Measurements from ENCODE around the gene ATAT1. TPM values are rescaled to one million over a fixed set of nuclear protein-coding genes. Genes with fewer than 3 reads are reported as not detected.
A peak's percentile ranks its signal among the peaks of the same experiment; 100 is the strongest.

Gene ATAT1
- polyA plus RNA-seq, 1 donor from 2014 or later, result 70.4 TPM

GRCh38 chr6:30612213-30612612 lies 14.5 kb upstream of the ATAT1 start:
- Histone ChIP-seq H3K36me3 (ENCODE audit: insufficient read depth, low read length) (peaks cover 9% of the 10 kb centered on the region), H3K27me3 (ENCODE audit: insufficient read depth, low read depth, low read length) (no peaks in the 10 kb centered on the region), H4K20me1 (ENCODE audit: insufficient read depth) (no peaks in the 10 kb centered on the region), H2AFZ (ENCODE audit: low read depth, low read length) (no peak overlapping the region), H3K9me2 (ENCODE audit: insufficient read depth, low read length) (no peaks in the 10 kb centered on the region), H3K9ac (ENCODE audit: low read length) (peak overlapping the region; percentile 17), H3K4me2 (ENCODE audit: low read length) (peak overlapping the region; percentile 37), H3K79me2 (replicated peaks; ENCODE audit: insufficient read depth, low read length) (peaks cover 50% of the 10 kb centered on the region), H3K4me3 (ENCODE audit: low read length) (peak overlapping the region; percentile 83), H3F3A (ENCODE audit: insufficient read depth, low read length, poor library complexity, severe bottlenecking) (peaks cover 8% of the 10 kb centered on the region), H3K27ac (ENCODE audit: low read length) (peak overlapping the region; percentile 100), H3K9me3 (ENCODE audit: low read length) (no peaks in the 10 kb centered on the region)
- TF ChIP-seq CTCF (IDR thresholded peaks at IDR 0.05; ENCODE audit: poor library complexity, severe bottlenecking) (peak; percentile 49), SMC3 (conservative IDR thresholded peaks at IDR 0.05; ENCODE audit: poor library complexity) (no peak)

- Histone ChIP-seq H3K9ac (ENCODE audit: low read length) (no peak overlapping the region), H3K36me3 (ENCODE audit: insufficient read depth, low read length) (peaks cover 9% of the 10 kb centered on the region), H3K4me3 (ENCODE audit: low read length) (peak overlapping the region; percentile 83), H4K20me1 (ENCODE audit: insufficient read depth) (no peaks in the 10 kb centered on the region), H3K79me2 (replicated peaks; ENCODE audit: insufficient read depth, low read length) (peaks cover 50% of the 10 kb centered on the region), H3K27me3 (ENCODE audit: insufficient read depth, low read depth, low read length) (no peaks in the 10 kb centered on the region), H3K4me2 (ENCODE audit: low read length) (no peak overlapping the region), H3K9me2 (ENCODE audit: insufficient read depth, low read length) (no peaks in the 10 kb centered on the region), H2AFZ (ENCODE audit: low read depth, low read length) (no peak overlapping the region), H3K27ac (ENCODE audit: low read length) (peak overlapping the region; percentile 100), H3F3A (ENCODE audit: insufficient read depth, low read length, poor library complexity, severe bottlenecking) (peaks cover 8% of the 10 kb centered on the region), H3K9me3 (ENCODE audit: low read length) (no peaks in the 10 kb centered on the region)
- no peak for TF ChIP-seq POLR2AphosphoS5 (IDR thresholded peaks at IDR 0.05)
- TF ChIP-seq EZH2 (IDR thresholded peaks at IDR 0.05; ENCODE audit: borderline replicate concordance, insufficient read depth, low read length, poor library complexity, severe bottlenecking), result no peak
- TF ChIP-seq MXI1 (conservative IDR thresholded peaks at IDR 0.05; ENCODE audit: poor library complexity, severe bottlenecking), result no peak
- no peak for TF ChIP-seq EP300 (conservative IDR thresholded peaks at IDR 0.05; ENCODE audit: poor library complexity, severe bottlenecking)
- no peak for TF ChIP-seq CTCF (IDR thresholded peaks at IDR 0.05; ENCODE audit: poor library complexity, severe bottlenecking)
- TF ChIP-seq TAF1 (IDR thresholded peaks at IDR 0.05; ENCODE audit: low read depth), result no peak
- TF ChIP-seq REST (IDR thresholded peaks at IDR 0.05; ENCODE audit: borderline replicate concordance), result no peak
- TF ChIP-seq RAD21 (conservative IDR thresholded peaks at IDR 0.05), result no peak
- TF ChIP-seq SMC3 (conservative IDR thresholded peaks at IDR 0.05; ENCODE audit: poor library complexity), result no peak
These were observed 13.9 kb upstream of the ATAT1 start for GRCh38 chr6:30612687-30613248.

Measured in neural cell (in vitro differentiated cells).